HepG2 (cell line): ENCODE measurements around the gene ZNF764. TPM values are rescaled to one million over a fixed set of nuclear protein-coding genes. Genes with fewer than 3 reads are reported as not detected.

ENCODE experiments used
- ATAC-seq: fragments of 200-7000 bp; cut with Tn5 transposase; 3 replicates; pipeline ENCODE4 v1.9.1; 2020; ENCODE audit warnings: mild to moderate bottlenecking, moderate library complexity
- BruUV-seq: library from RNA; stranded (reverse); fragments of 400-500 nt; replicated peaks from 2 replicates; lab custom pipeline; 2021; lab: Mats Ljungman, UMichigan
- CTCF ChIA-PET: fragments of 300-600 bp; formaldehyde crosslinking; extraction: SDS; loops from one replicate; lab custom pipeline; 2021; ENCODE audit warnings: low total read pairs, inconsistent platforms, low intra/inter-chr PET ratio; lab: Yijun Ruan, JAX
- POLR2A ChIA-PET: fragments of 350-600 bp; sonication (Branson Sonifier 250); formaldehyde crosslinking; loops from one replicate; lab custom pipeline; 2020; ENCODE audit warnings: antibody characterized with exemption, inconsistent platforms; lab: Yijun Ruan, JAX
- DNase-seq: peaks from one replicate; pipeline ENCODE4 v3.0.0-alpha.2; 2015; ENCODE audit warnings: low spot score
- FAIRE-seq: peaks from 3 replicates; lab custom pipeline; 2011; peaks lifted over from hg19 to GRCh38; lab: Jason Lieb, UNC
- H2AFZ ChIP-seq: one replicate; pipeline ENCODE4 v1.6.1; 2011; ENCODE audit warnings: low read length, inconsistent platforms
- H3K27ac ChIP-seq: fragments of 300-600 bp; 3 replicates; pipeline ENCODE4 v1.8.0; 2011; ENCODE audit warnings: mixed run types, mild to moderate bottlenecking, mixed read lengths, low read length, inconsistent platforms; ENCODE audit not compliant: insufficient read depth; ENCODE audit errors: extremely low read length
- H3K27me3 ChIP-seq, 2 experiments: fragments of 200-600 bp in 1 of 2; 2 replicates in 1 of 2; 3 replicates in 1 of 2; pipeline versions ENCODE4 v1.6.0 to v1.8.0; 2011; ENCODE audit warnings: low read length in 2 of 2, mild to moderate bottlenecking in 2 of 2, moderate library complexity in 2 of 2, inconsistent platforms in 1 of 2; ENCODE audit not compliant: insufficient read depth in 2 of 2, control insufficient read depth in 1 of 2
- H3K36me3 ChIP-seq, 2 experiments: fragments of 200-600 bp in 1 of 2; replicated peaks in 1 of 2; 2 replicates in 1 of 2; 3 replicates in 1 of 2; pipeline versions ENCODE4 v1.5.1 to v1.8.0; 2011; ENCODE audit warnings: low read length in 2 of 2, inconsistent platforms in 1 of 2; ENCODE audit not compliant: insufficient read depth in 2 of 2, control insufficient read depth in 1 of 2
- H3K4me1 ChIP-seq: 2 replicates; pipeline ENCODE4 v1.5.1; 2012; ENCODE audit warnings: low read length, inconsistent platforms; ENCODE audit not compliant: insufficient read depth
- H3K4me2 ChIP-seq: 2 replicates; pipeline ENCODE4 v1.6.0; 2011; ENCODE audit warnings: low read depth, low read length, inconsistent platforms
- H3K4me3 ChIP-seq, 3 experiments: fragments of 200-600 bp in 1 of 3; sonication (generic), shearing (Covaris generic) in 1 of 3; replicated peaks in 1 of 3; 2 replicates each; pipeline ENCODE4 v1.5.1; 2011 to 2016; ENCODE audit warnings: low read length in 3 of 3, inconsistent platforms in 2 of 3, low read depth in 2 of 3, mild to moderate bottlenecking in 2 of 3, control low read depth in 1 of 3, mixed read lengths in 1 of 3; ENCODE audit not compliant: insufficient read depth in 1 of 3
- H3K79me2 ChIP-seq: one replicate; pipeline ENCODE4 v1.6.1; 2011; ENCODE audit warnings: low read length, inconsistent platforms; ENCODE audit not compliant: insufficient read depth
- H3K9ac ChIP-seq: 2 replicates; pipeline ENCODE4 v1.6.0; 2011; ENCODE audit warnings: mild to moderate bottlenecking, low read depth, low read length, inconsistent platforms; ENCODE audit not compliant: insufficient read depth
- H3K9me3 ChIP-seq: 2 replicates; pipeline ENCODE4 v1.5.1; 2012; ENCODE audit warnings: mild to moderate bottlenecking, low read length
- H4K20me1 ChIP-seq: 2 replicates; pipeline ENCODE4 v1.6.0; 2011; ENCODE audit warnings: inconsistent platforms, mild to moderate bottlenecking, low read length, moderate library complexity; ENCODE audit not compliant: insufficient read depth
- ISL2 ChIP-seq: sonication (generic); formaldehyde crosslinking; IDR thresholded peaks from 2 replicates; pipeline ENCODE4 v1.5.0; 2020; ENCODE audit warnings: missing genetic modification reagents
- NR2F1 ChIP-seq, 2 experiments: fragments of 450-650 bp in 1 of 2; formaldehyde crosslinking in 1 of 2; IDR thresholded peaks; 2 replicates each; pipeline versions ENCODE4 v1.5.0 to v1.6.1; 2016 to 2020; ENCODE audit warnings: mild to moderate bottlenecking in 1 of 2, missing compliant biosample characterization in 1 of 2, missing genetic modification reagents in 1 of 2, moderate library complexity in 1 of 2
- NR3C1 ChIP-seq: sonication (generic); formaldehyde crosslinking; IDR thresholded peaks from 2 replicates; pipeline ENCODE4 v1.4.0; 2020; ENCODE audit warnings: missing genetic modification reagents
- RBFOX2 ChIP-seq: fragments of 200-400 bp; formaldehyde crosslinking; IDR thresholded peaks from 2 replicates; pipeline ENCODE4 v1.6.1; 2017; ENCODE audit warnings: low read depth, mild to moderate bottlenecking, low read length
- ZBTB37 ChIP-seq: sonication (generic); formaldehyde crosslinking; IDR thresholded peaks from 2 replicates; pipeline ENCODE4 v1.4.0; 2020; ENCODE audit warnings: mild to moderate bottlenecking, missing genetic modification reagents
- ZBTB7B ChIP-seq: sonication (generic); formaldehyde crosslinking; IDR thresholded peaks from 2 replicates; pipeline ENCODE4 v1.4.0; 2020; ENCODE audit warnings: missing genetic modification reagents
- ZMYM3 ChIP-seq: sonication (generic); formaldehyde crosslinking; IDR thresholded peaks from 2 replicates; pipeline ENCODE4 v1.5.1; 2020; ENCODE audit warnings: mild to moderate bottlenecking, missing genetic modification reagents
- ZNF121 ChIP-seq: sonication (generic); formaldehyde crosslinking; IDR thresholded peaks from 2 replicates; pipeline ENCODE4 v1.5.0; 2020; ENCODE audit warnings: mild to moderate bottlenecking, missing genetic modification reagents
- ZNF296 ChIP-seq: sonication (generic); formaldehyde crosslinking; conservative IDR thresholded peaks from 2 replicates; pipeline ENCODE4 v1.5.0; 2020; ENCODE audit warnings: mild to moderate bottlenecking, missing genetic modification reagents
- WGBS: methylation state at CpG from one replicate; pipeline ENCODE4 v1.1.6; 2017; ENCODE audit warnings: low lambda C conversion rate; 5-methylcytosine and 5-hydroxymethylcytosine counted together
- in situ Hi-C: cut with HindIII; loops from 2 replicates; pipeline ENCODE4 v1.10.0; 2017; ENCODE audit warnings: low pct_unique_long_range_greater_than_20kb; ENCODE audit not compliant: extremely low pct_ligation_motif_present
- intact Hi-C: fragments of 100-400 bp; cut with micrococcal nuclease; formaldehyde crosslinking; loops from one replicate; pipeline ENCODE4 v1.10.0; 2022; ENCODE audit not compliant: unreplicated experiment
- polyA plus RNA-seq, 8 experiments: library from polyadenylated mRNA; depleted of rRNA in 3 of 8; stranded (reverse) in 7 of 8; unstranded in 1 of 8; fragments of >200 nt; fragmentation: Illumina TruSeq in 4 of 8; extraction: Trizol in 4 of 8; gene quantifications; 2 replicates each; pipeline versions ENCODE4 v1.2.1 to v1.2.3, GENCODE V29; 2011 to 2016; ENCODE audit warnings: low read depth in 4 of 8, missing spikeins in 1 of 8, mixed read lengths in 1 of 8; ENCODE audit not compliant: insufficient read depth in 1 of 8
- total RNA-seq, 5 experiments: library from RNA; depleted of rRNA; stranded (reverse); fragments of >200 nt; fragmentation: Illumina TruSeq; extraction: Trizol; gene quantifications; 2 replicates each; pipeline ENCODE4 v1.2.3, GENCODE V29; 2016; ENCODE audit warnings: low read depth in 1 of 5

Gene ZNF764
- total and polyA plus RNA-seq, 2 of the 13 experiments (the other 11 are each of a cell fraction or from before 2014, with no cell fraction given), result 4.1 to 9.1 TPM

DNA sequence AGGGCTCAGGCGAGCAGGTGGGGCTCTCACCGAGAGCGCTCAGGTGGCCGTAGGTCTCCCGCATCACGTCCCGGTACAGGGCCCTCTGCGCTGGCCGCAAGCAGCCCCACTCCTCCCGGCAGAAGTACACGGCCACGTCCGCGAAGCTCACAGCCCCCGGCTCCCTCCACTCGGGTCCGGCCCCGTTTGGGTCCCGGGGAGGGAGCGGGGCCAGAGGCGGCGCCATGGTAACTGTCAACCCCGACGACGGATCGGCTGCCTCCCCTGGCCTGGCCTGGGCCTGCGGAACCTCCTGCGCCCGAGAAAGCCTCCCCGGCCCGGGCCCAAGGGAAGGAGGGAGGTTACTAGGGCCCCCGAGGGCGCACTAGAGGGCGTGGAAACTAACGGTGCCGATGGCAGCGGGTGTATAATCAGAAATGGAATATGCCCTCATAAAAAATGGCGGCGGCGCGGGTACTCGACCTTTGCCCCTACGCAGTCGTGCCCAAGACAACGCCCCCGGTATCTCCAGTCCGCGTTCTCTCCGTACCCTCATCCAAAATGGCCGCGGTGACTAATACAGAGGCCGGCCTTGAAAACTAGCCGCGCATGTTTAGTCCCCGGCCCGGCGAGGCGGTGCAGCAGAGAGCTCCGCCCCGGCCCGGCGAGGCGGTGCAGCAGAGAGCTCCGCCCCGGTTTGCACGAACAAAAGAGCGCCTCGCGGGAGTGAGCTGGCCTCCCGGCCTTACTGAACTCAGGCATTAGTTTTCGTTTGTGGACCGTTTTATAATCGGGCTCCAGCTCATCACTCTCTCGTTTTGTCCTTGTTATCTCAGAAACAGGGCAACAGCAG, at the start of gene ZNF764 (continued):
- peak; percentile 26; the same call in 1 of the 2 replicates for TF ChIP-seq ZBTB37 (CRISPR knock-in tag)
- no peak; the same call in none of the 2 replicates for TF ChIP-seq ISL2 (CRISPR knock-in tag)
- TF ChIP-seq ZNF296 (CRISPR knock-in tag), result no peak
- TF ChIP-seq NR2F1 (CRISPR knock-in tag; IDR thresholded peaks at IDR 0.05), result peak; percentile 62 to 91
- TF ChIP-seq ZBTB7B (CRISPR knock-in tag), result peak; percentile 38

DNA sequence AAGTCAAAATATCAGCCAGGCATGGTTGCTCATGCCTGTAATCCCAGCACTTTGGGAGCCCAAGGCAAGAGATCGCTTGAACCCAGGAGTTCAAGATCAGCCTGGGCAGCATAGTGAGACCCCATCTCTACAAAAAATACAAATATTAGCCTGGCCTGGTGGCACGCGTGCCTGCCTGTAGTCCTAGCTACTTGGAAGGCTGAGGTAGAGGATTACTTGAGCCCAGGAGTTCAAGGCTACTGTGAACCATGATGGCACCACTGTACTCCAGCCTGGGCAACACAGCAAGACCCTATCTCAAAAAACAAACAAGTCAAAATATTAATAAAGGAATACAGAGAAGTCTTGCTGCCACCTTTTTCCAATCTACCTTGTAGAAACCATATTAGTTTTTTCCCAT, 47.8 kb upstream of the ZNF764 start:
- no peak overlapping the region for H3K27ac ChIP-seq
- H3K9me3 ChIP-seq, result peaks cover 2% of the 10 kb centered on the region
- peaks cover 18% of the 10 kb centered on the region for H3K79me2 ChIP-seq
- CTCF ChIA-PET, result no interaction called here
- FAIRE-seq (no peak), ATAC-seq (no peak), DNase-seq (no peak)
- TF ChIP-seq ZNF121 (CRISPR knock-in tag) (peak; percentile 97), NR3C1 (CRISPR knock-in tag) (no peak), RBFOX2 (0 out of 2 replicates have a peak, but pooled peaks have one; percentile 12), ZMYM3 (CRISPR knock-in tag) (peak; percentile 33; the same call in 1 of the 2 replicates)
- H3K27me3 ChIP-seq, result no peaks in the 10 kb centered on the region; a peak in 1 of 5 replicates
- no peaks in the 10 kb centered on the region for H4K20me1 ChIP-seq
- no peak overlapping the region for H3K4me3 ChIP-seq
- POLR2A ChIA-PET, result no interaction called here
- no peak overlapping the region for H2AFZ ChIP-seq
- intact Hi-C loops (no loop called here), in situ Hi-C loops (loop anchor here (10.0 kb wide), 1 partner anchor 171 kb away; the partner anchor contains the start of gene DCTPP1)
- no TSS peak for BruUV-seq
- H3K9ac ChIP-seq, result no peak overlapping the region
- WGBS, result 97% methylated on average over 3 of the region's 3 CpGs
- peaks cover 20 to 42% of the 10 kb centered on the region in 2 experiments; a peak in 4 of 5 replicates for H3K36me3 ChIP-seq
- peaks cover 37% of the 10 kb centered on the region for H3K4me1 ChIP-seq
- no peak overlapping the region for H3K4me2 ChIP-seq
